SJCRH30 (cell line): Measurements from ENCODE around the gene AGAP1. TPM values are rescaled to one million over a fixed set of nuclear protein-coding genes. Genes with fewer than 3 reads are reported as not detected.

ENCODE experiments used
- DNase-seq, 2 experiments: peaks; one replicate each; pipeline ENCODE4 v3.0.0-alpha.2; 2015 to 2020
- H3K27ac ChIP-seq: fragments of 250-450 bp; sonication (Bioruptor Pico); 2 replicates; pipeline ENCODE4 v1.5.1; 2020; ENCODE audit warnings: mild to moderate bottlenecking, moderate library complexity
- H3K27me3 ChIP-seq: fragments of 250-450 bp; sonication (Bioruptor Pico); 2 replicates; pipeline ENCODE4 v1.5.1; 2020; ENCODE audit warnings: mild to moderate bottlenecking, moderate library complexity
- H3K36me3 ChIP-seq: fragments of 250-450 bp; sonication (Bioruptor Pico); 2 replicates; pipeline ENCODE4 v1.5.1; 2020; ENCODE audit warnings: mild to moderate bottlenecking, moderate library complexity
- H3K4me1 ChIP-seq: fragments of 250-450 bp; sonication (Bioruptor Pico); 2 replicates; pipeline ENCODE4 v1.5.1; 2020; ENCODE audit warnings: mild to moderate bottlenecking, moderate library complexity
- H3K4me3 ChIP-seq: fragments of 250-450 bp; sonication (Bioruptor Pico); 2 replicates; pipeline ENCODE4 v1.5.1; 2020; ENCODE audit warnings: mild to moderate bottlenecking, moderate library complexity
- H3K9me3 ChIP-seq: fragments of 250-450 bp; sonication (Bioruptor Pico); replicated peaks from 2 replicates; pipeline ENCODE4 v1.5.1; 2020; ENCODE audit warnings: mild to moderate bottlenecking, moderate library complexity
- total RNA-seq: library from RNA; depleted of rRNA; stranded (reverse); fragments of >200 nt; shearing (Covaris generic); gene quantifications from 2 replicates; pipeline ENCODE4 v1.2.3, GENCODE V29; 2014

Gene AGAP1
- total RNA-seq, 1 experiment from 2014 or later: 27.8 TPM

DNA sequence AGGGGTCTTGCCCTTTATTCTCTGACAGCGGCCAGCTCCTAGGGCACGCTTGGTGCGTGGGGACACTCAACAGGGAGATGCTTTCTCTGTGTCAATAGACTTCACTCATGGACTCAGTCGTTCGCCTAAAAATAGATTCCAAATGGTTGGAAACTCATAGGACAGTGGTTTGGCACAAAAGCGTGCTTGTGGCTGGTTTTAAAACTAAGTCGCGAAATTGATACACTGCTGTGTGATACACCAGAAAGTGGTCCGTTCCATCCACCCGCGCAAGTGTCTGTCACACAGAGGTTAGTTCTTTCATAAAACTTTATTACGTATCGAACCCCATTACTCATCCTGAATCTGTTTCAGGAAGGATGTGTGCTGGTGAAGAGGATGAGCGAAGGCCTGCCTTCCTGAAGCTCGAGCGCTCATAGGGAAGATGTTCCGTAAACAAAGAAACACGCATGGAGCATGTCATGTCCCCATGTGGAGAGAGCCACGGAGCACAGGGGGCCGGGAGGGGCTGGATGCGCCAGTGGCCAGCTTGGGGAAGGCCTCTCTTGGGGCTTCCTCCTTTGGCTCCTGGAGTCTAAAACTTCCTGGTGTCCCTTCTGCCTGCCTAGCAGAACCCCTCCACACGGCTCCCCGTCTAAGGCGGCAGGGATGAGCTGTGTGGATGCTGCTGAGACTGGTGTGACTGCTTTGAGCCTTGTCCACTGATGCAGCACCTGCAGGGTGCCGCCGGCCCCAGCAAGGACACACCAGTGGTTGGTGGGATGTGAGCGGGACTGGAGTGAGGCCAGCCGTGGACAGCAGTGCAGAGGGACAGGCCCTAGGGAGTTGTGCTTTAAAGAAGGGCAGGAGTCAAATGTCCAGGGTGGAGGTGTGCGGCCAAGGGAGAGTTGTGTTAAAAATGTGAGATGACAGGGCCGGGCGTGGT, 467.1 kb downstream of the AGAP1 start:
- Histone ChIP-seq H3K4me3 (no peak overlapping the region), H3K27me3 (no peaks in the 10 kb centered on the region), H3K36me3 (no peaks in the 10 kb centered on the region; the same call in 1 of the 2 replicates), H3K27ac (no peak overlapping the region), H3K9me3 (no peaks in the 10 kb centered on the region), H3K4me1 (no peaks in the 10 kb centered on the region)
- DNase-seq: no peak

DNA sequence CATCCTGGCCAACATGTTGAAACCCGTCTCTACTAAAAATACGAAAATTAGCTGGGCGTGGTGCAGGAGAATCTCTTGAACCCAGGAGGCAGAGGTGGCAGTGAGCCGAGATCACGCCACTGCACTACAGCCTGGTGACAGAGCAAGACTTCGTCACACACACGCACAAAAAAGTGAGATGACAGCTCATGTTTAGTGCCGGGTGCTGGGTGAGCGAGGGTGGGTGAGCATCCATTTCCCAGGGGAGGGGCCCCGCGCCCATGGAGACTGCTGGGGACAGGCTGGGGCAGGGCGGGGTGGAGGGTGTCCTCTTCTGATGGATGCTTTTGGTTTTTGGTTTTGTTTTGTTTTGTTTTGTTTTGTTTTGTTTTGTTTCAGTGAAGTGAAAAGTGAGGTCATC, 467.9 kb downstream of the AGAP1 start:
- Histone ChIP-seq H3K9me3 (no peaks in the 10 kb centered on the region), H3K4me1 (no peaks in the 10 kb centered on the region), H3K36me3 (no peaks in the 10 kb centered on the region; the same call in 1 of the 2 replicates), H3K4me3 (no peak overlapping the region), H3K27me3 (no peaks in the 10 kb centered on the region), H3K27ac (no peak overlapping the region)
- DNase-seq: no peak

DNA sequence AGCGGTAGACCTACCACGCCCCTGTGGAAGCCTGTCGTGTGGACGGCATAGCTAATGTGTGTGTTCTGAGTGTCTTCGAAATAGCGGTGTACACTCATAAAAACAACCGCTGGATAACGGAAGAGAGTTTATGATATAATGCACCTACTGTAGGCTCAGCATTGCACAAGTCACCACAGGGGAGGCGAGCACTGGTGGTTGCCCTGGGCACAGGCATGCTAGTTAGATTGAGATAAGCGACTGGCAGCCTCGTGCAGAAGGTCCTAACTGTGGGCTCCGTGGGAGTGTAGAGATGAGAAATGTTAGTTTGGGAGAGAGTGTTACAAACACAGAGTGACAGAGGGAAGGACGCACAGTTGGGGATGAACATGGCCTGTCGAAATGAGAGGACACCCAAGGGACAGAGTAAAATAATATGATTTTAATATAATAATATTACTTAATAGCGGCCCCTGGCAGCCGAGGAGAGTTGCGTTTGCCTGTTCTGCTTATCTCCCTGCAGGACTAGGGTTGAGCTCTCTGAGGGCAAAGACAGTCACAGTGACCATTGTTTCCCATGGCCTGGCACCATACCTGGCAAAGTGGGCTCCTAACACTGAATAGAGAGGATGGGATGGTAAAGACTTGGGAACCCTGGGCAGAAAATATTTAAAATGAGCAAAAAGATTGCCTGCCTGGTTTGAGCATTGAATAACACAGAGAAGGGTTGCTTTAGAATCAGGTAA, 470.2 kb downstream of the AGAP1 start:
- Histone ChIP-seq H3K27me3 (no peaks in the 10 kb centered on the region), H3K4me3 (no peak overlapping the region), H3K36me3 (no peaks in the 10 kb centered on the region), H3K4me1 (no peaks in the 10 kb centered on the region), H3K27ac (no peak overlapping the region), H3K9me3 (no peaks in the 10 kb centered on the region)
- DNase-seq: no peak

DNA sequence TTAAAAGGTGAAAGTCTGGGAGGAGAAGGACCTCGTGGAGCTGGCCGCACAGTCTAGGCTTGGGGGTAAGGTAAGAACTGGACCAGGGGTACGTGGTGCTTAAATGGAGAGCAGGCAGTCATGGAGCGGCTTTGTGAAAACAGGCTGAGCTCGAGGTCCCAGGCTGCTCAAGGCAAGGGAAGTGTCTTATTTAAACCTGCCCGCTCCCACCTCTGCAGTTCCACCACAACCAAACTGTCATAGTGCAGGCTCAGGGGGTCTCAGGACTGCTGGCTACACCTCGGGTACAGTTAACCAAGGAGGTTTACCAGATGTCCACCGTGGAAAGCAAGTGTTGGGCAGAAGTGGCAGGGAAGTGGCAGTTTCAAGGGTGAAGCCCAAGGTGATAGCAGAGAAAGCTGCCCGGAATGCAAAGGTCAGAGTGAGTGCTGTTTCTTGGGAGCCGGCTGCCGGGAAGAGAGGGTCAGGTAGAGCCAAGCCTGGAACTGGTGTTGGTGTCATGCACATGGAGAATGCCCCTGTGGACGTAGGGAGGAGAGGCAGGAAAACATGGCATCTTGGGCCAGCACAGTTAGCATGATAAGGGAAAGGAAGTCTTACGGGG, 471.0 kb downstream of the AGAP1 start:
- no peak overlapping the region for H3K27ac ChIP-seq
- H3K27me3 ChIP-seq: no peaks in the 10 kb centered on the region
- no peaks in the 10 kb centered on the region for H3K36me3 ChIP-seq
- H3K4me1 ChIP-seq: no peaks in the 10 kb centered on the region
- H3K9me3 ChIP-seq: no peaks in the 10 kb centered on the region
- no peak overlapping the region for H3K4me3 ChIP-seq
- no peak for DNase-seq

DNA sequence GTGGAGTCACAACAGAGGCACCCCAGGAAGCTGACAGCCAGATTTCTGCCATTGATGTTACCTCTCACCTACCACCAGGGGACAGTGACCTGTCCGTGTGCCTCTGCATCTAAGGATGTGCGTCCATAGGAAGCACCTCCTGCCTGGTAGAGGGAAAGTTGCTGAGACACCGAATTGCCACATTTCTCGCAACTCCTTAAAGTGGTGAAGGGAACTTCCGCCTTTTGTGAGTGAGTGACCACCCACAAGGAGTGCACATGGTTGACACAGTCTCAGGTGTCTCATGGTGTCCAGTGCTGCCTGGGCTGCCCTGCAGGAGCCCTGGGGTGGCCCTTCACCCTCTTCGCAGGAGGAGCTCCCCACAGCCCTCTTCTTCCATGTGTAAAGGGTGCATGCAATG, 472.6 kb downstream of the AGAP1 start:
- H3K27me3 ChIP-seq: no peaks in the 10 kb centered on the region
- no peak overlapping the region for H3K27ac ChIP-seq
- no peak for DNase-seq
- H3K9me3 ChIP-seq: no peaks in the 10 kb centered on the region
- H3K4me3 ChIP-seq: no peak overlapping the region
- H3K4me1 ChIP-seq: no peaks in the 10 kb centered on the region
- no peaks in the 10 kb centered on the region for H3K36me3 ChIP-seq

DNA sequence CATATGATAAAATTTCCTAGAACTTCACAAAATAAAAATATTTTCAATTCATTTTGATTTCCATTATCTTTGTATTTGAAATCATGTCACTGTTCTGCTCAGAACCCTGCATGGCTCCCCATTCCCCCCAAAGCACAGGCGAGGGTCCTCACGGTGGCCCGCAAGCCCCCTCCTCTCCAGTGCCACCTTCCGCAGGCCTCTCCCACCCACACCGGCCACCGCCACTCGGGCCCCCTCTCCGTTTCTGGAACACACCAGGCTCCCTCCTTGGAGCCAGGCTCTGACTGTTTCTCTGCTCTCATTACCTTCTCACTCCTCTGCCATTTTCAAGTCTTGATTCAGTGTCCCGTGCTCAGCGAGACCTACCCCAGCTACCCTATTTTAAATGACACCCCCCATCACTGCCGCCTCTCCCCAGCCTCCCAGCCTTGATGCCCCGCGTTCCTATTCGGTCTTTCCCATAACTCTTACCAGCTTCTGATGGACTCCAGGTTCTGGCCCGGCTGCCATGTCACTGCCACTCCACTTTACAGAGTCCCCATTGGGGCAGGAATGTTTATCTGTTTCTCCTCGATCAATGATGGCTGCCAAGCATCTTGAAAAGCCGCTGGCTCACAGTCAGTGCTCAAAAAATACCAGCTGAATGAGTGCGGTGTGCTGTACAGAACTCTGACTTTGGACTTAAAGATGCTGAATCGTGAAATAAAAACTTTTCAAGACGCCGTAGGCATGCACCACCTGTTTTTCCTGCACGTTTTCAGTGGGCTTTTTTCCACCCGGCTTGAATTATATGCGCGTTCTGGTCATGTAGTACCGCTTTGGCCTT, 473.3 kb downstream of the AGAP1 start:
- H3K36me3 ChIP-seq: peaks cover 4% of the 10 kb centered on the region; the same call in 1 of the 2 replicates
- H3K9me3 ChIP-seq: no peaks in the 10 kb centered on the region
- H3K4me1 ChIP-seq: no peaks in the 10 kb centered on the region
- no peaks in the 10 kb centered on the region for H3K27me3 ChIP-seq
- H3K27ac ChIP-seq: no peak overlapping the region
- H3K4me3 ChIP-seq: no peak overlapping the region
- no peak for DNase-seq

DNA sequence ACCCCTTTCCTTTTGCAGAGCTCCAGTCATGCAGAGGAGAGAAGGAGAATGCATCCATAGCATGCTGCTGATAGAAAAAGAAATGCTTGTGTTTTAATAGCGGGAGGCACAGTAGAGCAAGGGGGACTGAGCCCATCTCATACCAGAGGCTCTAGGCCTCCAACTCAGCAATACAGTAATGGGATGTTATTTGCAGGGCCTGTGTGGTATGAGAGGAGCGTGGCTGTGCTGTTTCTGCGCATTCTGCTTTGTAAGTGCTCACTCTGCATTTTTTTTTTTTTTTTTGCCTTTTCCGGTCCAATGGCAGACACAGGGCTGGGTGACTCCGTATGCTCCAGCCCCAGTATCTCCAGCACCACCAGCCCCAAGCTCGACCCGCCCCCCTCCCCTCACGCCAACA, 474.3 kb downstream of the AGAP1 start:
- no peaks in the 10 kb centered on the region for H3K27me3 ChIP-seq
- no peak overlapping the region for H3K27ac ChIP-seq
- no peak for DNase-seq
- H3K9me3 ChIP-seq: no peaks in the 10 kb centered on the region
- H3K4me1 ChIP-seq: no peaks in the 10 kb centered on the region
- H3K4me3 ChIP-seq: no peak overlapping the region
- H3K36me3 ChIP-seq: peaks cover 5% of the 10 kb centered on the region; the same call in 1 of the 2 replicates

DNA sequence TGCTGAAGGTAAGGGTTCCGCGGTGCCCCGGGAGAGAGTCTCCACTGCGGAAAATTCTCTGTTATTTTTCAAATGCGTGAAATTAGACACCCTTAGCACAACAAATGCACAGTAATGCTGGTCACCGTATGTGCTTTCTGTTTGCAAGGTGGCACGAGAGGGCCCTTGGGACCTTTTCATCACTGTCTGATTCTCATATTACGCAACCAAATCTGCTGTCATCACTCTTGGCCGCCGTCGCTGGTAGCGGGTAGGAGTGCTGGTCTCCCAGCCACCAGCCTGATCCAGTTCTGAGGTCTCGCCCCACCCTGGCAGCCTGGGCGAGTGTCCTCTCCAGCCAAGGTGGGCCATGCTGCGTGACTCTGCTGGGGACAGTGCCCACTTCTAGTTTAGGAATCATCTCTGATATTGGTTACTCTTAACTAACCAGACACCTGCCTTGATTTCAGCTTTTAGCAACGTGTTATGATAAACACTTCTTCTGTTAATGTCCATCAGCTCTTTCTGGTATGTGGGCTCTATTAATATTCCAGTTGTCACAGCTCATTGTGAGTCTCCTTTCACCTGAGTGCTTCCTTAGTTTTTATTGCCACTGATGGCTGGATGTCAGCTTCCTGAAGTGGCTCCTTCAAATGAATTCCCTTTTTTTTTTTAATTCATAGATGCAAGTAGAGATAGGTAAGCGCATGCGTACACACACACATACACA, 474.9 kb downstream of the AGAP1 start:
- Histone ChIP-seq H3K27me3 (no peaks in the 10 kb centered on the region), H3K27ac (no peak overlapping the region)
- DNase-seq: no peak

DNA sequence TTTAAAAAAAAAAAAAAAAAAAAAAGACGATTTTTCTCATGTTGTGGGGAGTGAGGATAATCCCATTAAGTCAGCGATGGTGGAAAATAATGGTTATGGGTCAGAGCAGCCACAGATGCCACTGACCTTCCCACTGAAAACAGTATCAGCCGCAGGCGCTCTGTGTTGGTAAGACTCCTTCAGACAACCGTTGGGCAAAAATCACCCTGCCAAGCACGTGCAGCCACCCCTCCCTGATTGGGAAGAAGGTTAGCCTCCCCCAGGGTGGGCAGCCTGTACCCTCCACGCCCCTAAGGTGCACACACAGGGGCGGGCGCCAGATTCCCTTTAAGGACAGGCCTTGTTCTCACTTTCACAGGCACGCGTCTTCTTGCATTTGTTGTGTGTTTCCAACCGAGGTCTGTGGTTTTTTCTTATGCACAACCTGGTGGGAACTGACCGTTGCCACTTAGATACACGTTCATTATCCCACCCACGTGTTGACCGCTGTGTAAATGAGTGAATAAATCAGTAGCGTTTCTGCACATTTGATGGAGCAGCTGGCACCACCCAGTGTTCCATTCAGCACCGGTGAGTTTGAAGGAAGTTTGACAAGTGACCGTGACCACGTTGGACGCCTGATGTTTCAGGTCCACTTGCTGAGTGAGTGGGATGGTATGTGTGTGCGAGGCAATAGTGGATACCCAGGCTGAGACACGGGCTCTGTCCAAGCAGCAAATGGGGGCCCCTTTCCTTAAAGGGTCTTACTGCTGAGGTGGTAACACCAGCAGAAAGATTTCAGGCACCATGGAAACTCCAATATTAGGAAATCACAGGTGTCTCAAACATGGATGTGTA, 476.6 kb downstream of the AGAP1 start:
- no peak overlapping the region for H3K4me3 ChIP-seq
- H3K4me1 ChIP-seq: no peaks in the 10 kb centered on the region
- H3K27ac ChIP-seq: no peak overlapping the region
- H3K36me3 ChIP-seq: peaks cover 5% of the 10 kb centered on the region; the same call in 1 of the 2 replicates
- no peaks in the 10 kb centered on the region for H3K9me3 ChIP-seq
- H3K27me3 ChIP-seq: no peaks in the 10 kb centered on the region
- DNase-seq: no peak

More for the DNA sequence above, 474.9 kb downstream of the AGAP1 start:
- peaks cover 5% of the 10 kb centered on the region; the same call in 1 of the 2 replicates for H3K36me3 ChIP-seq
- no peaks in the 10 kb centered on the region for H3K9me3 ChIP-seq
- H3K4me3 ChIP-seq: no peak overlapping the region
- no peaks in the 10 kb centered on the region for H3K4me1 ChIP-seq

DNA sequence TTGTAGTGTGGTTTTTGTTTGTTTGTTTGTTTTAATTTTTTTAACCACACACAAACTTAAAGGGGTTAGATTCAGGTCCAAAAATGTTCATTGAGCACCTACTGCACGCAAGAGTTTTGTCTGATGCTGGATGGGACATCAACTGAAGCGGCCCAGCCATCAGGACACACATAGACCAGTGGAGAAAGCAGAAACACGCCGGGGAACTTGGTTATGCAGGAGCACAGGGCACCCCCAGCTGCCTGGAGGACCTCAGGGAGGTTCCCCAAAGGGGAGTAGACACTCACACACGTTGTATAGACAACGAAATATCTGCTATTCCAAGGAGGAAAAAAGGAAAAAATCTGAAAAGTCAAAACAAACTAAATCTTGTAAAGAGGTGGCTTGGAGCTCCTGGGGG, 482.7 kb downstream of the AGAP1 start:
- Histone ChIP-seq H3K9me3 (no peaks in the 10 kb centered on the region), H3K27ac (no peak overlapping the region), H3K36me3 (peaks cover 17% of the 10 kb centered on the region), H3K27me3 (no peaks in the 10 kb centered on the region), H3K4me1 (no peaks in the 10 kb centered on the region), H3K4me3 (no peak overlapping the region)
- DNase-seq: no peak

DNA sequence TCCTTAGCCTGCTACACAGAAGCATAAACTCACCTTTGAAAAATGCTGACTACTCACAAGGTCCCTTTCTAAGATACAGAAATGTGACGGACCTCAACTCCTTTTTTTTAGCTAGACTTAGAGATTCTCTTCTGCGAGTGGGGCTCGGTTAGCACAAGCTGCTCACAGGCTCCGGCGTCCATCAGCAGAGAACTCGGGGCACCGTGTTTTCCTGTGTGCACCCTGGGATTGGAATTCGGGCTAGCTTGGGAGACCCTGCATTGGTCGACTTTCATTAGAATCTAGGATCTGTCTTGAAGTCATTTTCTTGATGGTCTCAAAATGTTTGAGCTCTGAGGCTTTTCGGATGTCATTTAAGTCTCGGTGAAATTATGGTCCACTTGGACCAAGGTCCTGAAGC, 483.1 kb downstream of the AGAP1 start:
- DNase-seq: no peak
- H3K36me3 ChIP-seq: peaks cover 14% of the 10 kb centered on the region
- H3K4me1 ChIP-seq: no peaks in the 10 kb centered on the region
- no peaks in the 10 kb centered on the region for H3K9me3 ChIP-seq
- H3K27me3 ChIP-seq: no peaks in the 10 kb centered on the region
- no peak overlapping the region for H3K27ac ChIP-seq
- no peak overlapping the region for H3K4me3 ChIP-seq

DNA sequence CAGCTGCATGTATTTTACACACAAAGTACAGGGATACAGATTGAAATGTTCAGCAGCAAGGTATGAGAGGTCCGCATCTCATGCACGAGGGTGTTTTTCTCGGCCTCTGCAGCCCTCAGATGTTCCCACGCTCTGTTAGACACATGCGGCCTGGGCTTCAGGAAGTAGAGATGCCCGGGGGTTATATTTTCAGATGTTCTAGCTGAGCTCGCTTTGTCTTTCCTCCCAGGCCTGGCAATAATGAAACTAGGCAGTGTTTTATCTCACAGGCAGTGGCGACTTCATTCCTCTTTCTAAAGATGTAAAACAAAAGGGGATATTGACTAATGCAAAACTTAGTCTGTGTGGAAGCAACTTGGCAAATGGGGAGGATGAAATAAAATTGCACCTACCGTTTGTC, 483.6 kb downstream of the AGAP1 start:
- no peak for DNase-seq
- no peak overlapping the region for H3K4me3 ChIP-seq
- H3K27me3 ChIP-seq: no peaks in the 10 kb centered on the region
- H3K4me1 ChIP-seq: no peaks in the 10 kb centered on the region
- no peak overlapping the region for H3K27ac ChIP-seq
- no peaks in the 10 kb centered on the region for H3K9me3 ChIP-seq
- H3K36me3 ChIP-seq: peaks cover 12% of the 10 kb centered on the region; the same call in 1 of the 2 replicates

DNA sequence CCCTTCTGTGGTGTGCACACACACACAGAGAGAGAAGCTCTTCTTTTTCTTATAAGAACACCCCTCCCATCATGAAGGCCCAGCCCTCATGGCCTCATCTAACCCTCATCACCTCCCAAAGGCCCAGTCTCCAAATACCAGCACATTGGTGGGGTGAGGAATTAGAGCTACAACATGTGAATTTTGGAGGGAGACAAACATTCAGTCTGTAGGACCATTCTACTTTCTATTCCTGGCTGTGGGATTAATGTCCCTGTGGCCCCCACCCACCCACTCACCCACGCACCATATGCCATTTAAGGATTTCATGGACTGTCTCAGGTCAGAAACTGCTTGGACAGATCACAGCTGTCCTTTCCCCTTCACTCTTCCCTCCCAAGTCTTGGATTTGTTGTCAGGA, 484.2 kb downstream of the AGAP1 start:
- Histone ChIP-seq H3K4me3 (no peak overlapping the region), H3K27ac (no peak overlapping the region), H3K27me3 (no peaks in the 10 kb centered on the region), H3K36me3 (peaks cover 12% of the 10 kb centered on the region; the same call in 1 of the 2 replicates), H3K4me1 (no peaks in the 10 kb centered on the region), H3K9me3 (no peaks in the 10 kb centered on the region)
- no peak for DNase-seq
